PC-9 (cell line): ENCODE data around the gene ADGRL3. TPM values are rescaled to one million over a fixed set of nuclear protein-coding genes. Genes with fewer than 3 reads are reported as not detected.

Source experiments
- BruUV-seq: library from RNA; stranded (reverse); fragments of 400-500 nt; replicated peaks from 2 replicates; lab custom pipeline; 2021; lab: Mats Ljungman, UMichigan
- CTCF ChIA-PET: fragments of 300-600 bp; sonication (Branson Sonifier 250); formaldehyde crosslinking; loops from one replicate; lab custom pipeline; 2022; ENCODE audit warnings: antibody characterized with exemption; lab: Charles Lee
- POLR2A ChIA-PET: fragments of 300-600 bp; sonication (Branson Sonifier 250); formaldehyde crosslinking; loops from one replicate; lab custom pipeline; 2022; ENCODE audit warnings: antibody characterized with exemption; ENCODE audit not compliant: unreplicated experiment; lab: Charles Lee
- DNase-seq, 2 experiments: peaks; one replicate each; pipeline versions ENCODE4 v3.0.0 to v3.0.0-alpha.2; 2015 to 2022; ENCODE audit warnings: mixed read lengths in 1 of 2
- H2AFZ ChIP-seq: fragments of 200-600 bp; sonication (generic); 2 replicates; pipeline ENCODE4 v1.8.1; 2017; ENCODE audit warnings: antibody characterized with exemption
- H3F3A ChIP-seq: fragments of 200-600 bp; sonication (generic); 2 replicates; pipeline ENCODE4 v1.8.1; 2017; ENCODE audit warnings: antibody characterized with exemption, mild to moderate bottlenecking, low read depth; ENCODE audit not compliant: insufficient read depth
- H3K27ac ChIP-seq: fragments of 200-600 bp; sonication (generic); 2 replicates; pipeline ENCODE4 v1.6.1; 2016; ENCODE audit warnings: mixed run types
- H3K27me3 ChIP-seq: fragments of 200-600 bp; sonication (generic); 2 replicates; pipeline ENCODE4 v1.6.1; 2016; ENCODE audit warnings: low read depth, mixed run types; ENCODE audit not compliant: insufficient read depth
- H3K36me3 ChIP-seq: fragments of 200-600 bp; sonication (generic); 2 replicates; pipeline ENCODE4 v1.6.1; 2016; ENCODE audit warnings: low read depth, mixed run types
- H3K4me1 ChIP-seq: fragments of 200-600 bp; sonication (generic); replicated peaks from 2 replicates; pipeline ENCODE4 v1.6.1; 2016; ENCODE audit warnings: mixed run types; ENCODE audit not compliant: insufficient read depth
- H3K4me2 ChIP-seq: fragments of 200-600 bp; sonication (generic); 2 replicates; pipeline ENCODE4 v1.6.1; 2017; ENCODE audit warnings: mixed run types
- H3K4me3 ChIP-seq: fragments of 200-600 bp; sonication (generic); 2 replicates; pipeline ENCODE4 v1.6.1; 2016; ENCODE audit warnings: mixed run types
- H3K79me2 ChIP-seq: fragments of 200-600 bp; sonication (generic); 2 replicates; pipeline ENCODE4 v1.6.1; 2017; ENCODE audit warnings: low read depth, mixed run types
- H3K9me2 ChIP-seq: fragments of 200-600 bp; sonication (generic); 2 replicates; pipeline ENCODE4 v1.8.1; 2017; ENCODE audit warnings: mild to moderate bottlenecking; ENCODE audit not compliant: insufficient read depth
- H3K9me3 ChIP-seq: fragments of 200-600 bp; sonication (generic); 2 replicates; pipeline ENCODE4 v1.8.1; 2016; ENCODE audit warnings: low read depth; ENCODE audit not compliant: insufficient read depth
- H4K20me1 ChIP-seq: fragments of 200-600 bp; sonication (generic); 2 replicates; pipeline ENCODE4 v1.8.1; 2017; ENCODE audit not compliant: insufficient read depth
- EZH2 ChIP-seq: fragments of 200-600 bp; sonication (generic); IDR thresholded peaks from 2 replicates; pipeline ENCODE4 v1.8.0; 2017; ENCODE audit warnings: antibody characterized with exemption, low read depth
- intact Hi-C: fragments of 100-400 bp; cut with micrococcal nuclease; formaldehyde crosslinking; loops from one replicate; pipeline ENCODE4 v1.10.0; 2022; ENCODE audit not compliant: unreplicated experiment
- total RNA-seq: library from RNA; stranded (reverse); gene quantifications from 2 replicates; pipeline ENCODE4 v1.2.3, GENCODE V29; 2021
- TF ChIP-seq, protein P1 (sequence below): fragments of 200-600 bp; sonication (generic); conservative IDR thresholded peaks from 2 replicates; pipeline ENCODE4 v1.6.1; 2017; ENCODE audit warnings: mixed run types, antibody characterized with exemption, mild to moderate bottlenecking, moderate library complexity

ADGRL3 gene
- total RNA-seq, 1 experiment from 2014 or later: 1.6 TPM

- DNase-seq: no peak
- CTCF ChIA-PET: no interaction called here
- H3F3A ChIP-seq: no peaks in the 10 kb centered on the region
- H3K79me2 ChIP-seq: no peaks in the 10 kb centered on the region
- H3K9me2 ChIP-seq: no peaks in the 10 kb centered on the region
- H3K36me3 ChIP-seq: no peaks in the 10 kb centered on the region
- no peaks in the 10 kb centered on the region for H3K4me1 ChIP-seq
- H2AFZ ChIP-seq: no peak overlapping the region
- no peaks in the 10 kb centered on the region for H4K20me1 ChIP-seq
- BruUV-seq: no TSS peak
- H3K27ac ChIP-seq: no peak overlapping the region
- no peaks in the 10 kb centered on the region for H3K27me3 ChIP-seq
- no peak overlapping the region for H3K4me3 ChIP-seq
- intact Hi-C loops: no loop called here
- POLR2A ChIA-PET: no interaction called here
- no peaks in the 10 kb centered on the region for H3K9me3 ChIP-seq
- TF ChIP-seq, protein P1, sequence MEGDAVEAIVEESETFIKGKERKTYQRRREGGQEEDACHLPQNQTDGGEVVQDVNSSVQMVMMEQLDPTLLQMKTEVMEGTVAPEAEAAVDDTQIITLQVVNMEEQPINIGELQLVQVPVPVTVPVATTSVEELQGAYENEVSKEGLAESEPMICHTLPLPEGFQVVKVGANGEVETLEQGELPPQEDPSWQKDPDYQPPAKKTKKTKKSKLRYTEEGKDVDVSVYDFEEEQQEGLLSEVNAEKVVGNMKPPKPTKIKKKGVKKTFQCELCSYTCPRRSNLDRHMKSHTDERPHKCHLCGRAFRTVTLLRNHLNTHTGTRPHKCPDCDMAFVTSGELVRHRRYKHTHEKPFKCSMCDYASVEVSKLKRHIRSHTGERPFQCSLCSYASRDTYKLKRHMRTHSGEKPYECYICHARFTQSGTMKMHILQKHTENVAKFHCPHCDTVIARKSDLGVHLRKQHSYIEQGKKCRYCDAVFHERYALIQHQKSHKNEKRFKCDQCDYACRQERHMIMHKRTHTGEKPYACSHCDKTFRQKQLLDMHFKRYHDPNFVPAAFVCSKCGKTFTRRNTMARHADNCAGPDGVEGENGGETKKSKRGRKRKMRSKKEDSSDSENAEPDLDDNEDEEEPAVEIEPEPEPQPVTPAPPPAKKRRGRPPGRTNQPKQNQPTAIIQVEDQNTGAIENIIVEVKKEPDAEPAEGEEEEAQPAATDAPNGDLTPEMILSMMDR: no peak
- TF ChIP-seq EZH2: no peak
- H3K4me2 ChIP-seq: no peak overlapping the region
Measured at GRCh38 chr4:61531188-61531587, 331.1 kb downstream of the ADGRL3 start.

DNA sequence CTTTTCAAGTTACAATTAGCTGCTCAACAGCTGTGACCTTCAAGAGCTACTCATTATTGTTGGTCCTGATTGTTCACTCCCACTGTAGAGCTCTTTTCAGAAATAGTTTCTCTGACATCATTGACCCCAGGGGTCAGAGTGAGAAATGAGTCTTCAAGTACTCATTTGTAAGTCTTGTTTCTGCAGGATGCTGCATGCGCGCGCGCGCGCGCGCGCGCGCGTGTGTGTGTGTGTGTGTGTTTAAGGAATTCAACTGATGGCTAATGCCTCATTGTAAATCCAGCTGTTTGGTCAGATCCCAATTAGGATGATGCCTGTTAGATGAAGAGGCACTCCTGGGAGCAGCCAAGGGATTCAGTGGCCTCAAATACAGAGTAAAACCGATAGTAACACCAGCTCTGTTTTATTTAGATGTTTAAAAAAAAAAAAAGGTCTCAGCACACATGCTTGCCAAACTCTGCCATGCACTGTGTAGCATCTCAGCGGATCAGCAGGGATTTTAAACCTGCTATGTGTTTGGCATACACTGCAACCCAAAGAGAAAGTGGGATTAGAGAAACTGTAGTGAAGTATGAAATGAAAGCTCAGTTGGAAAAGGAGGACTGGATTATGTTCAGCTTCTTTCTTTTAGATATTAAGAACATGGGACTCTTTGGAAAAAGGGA is 332.3 kb downstream of the ADGRL3 start:
- no peaks in the 10 kb centered on the region for H3K9me3 ChIP-seq
- H3K79me2 ChIP-seq: no peaks in the 10 kb centered on the region
- H3K27me3 ChIP-seq: no peaks in the 10 kb centered on the region
- no peak overlapping the region for H3K4me2 ChIP-seq
- no peaks in the 10 kb centered on the region for H3K36me3 ChIP-seq
- no peak overlapping the region for H2AFZ ChIP-seq
- H3K27ac ChIP-seq: no peak overlapping the region
- H3K4me3 ChIP-seq: no peak overlapping the region
- ChIA-PET CTCF (no interaction called here), POLR2A (interaction anchor here (0.6 kb wide), 1 partner anchor 127 kb away, joined by 8 read pairs; no protein-coding TSS in a partner anchor)
- BruUV-seq: no TSS peak
- no peaks in the 10 kb centered on the region for H4K20me1 ChIP-seq
- H3F3A ChIP-seq: no peaks in the 10 kb centered on the region
- no peaks in the 10 kb centered on the region for H3K9me2 ChIP-seq
- DNase-seq: no peak
- TF ChIP-seq, protein P1: no peak
- TF ChIP-seq EZH2: no peak
- intact Hi-C loops: no loop called here
- no peaks in the 10 kb centered on the region for H3K4me1 ChIP-seq

DNA sequence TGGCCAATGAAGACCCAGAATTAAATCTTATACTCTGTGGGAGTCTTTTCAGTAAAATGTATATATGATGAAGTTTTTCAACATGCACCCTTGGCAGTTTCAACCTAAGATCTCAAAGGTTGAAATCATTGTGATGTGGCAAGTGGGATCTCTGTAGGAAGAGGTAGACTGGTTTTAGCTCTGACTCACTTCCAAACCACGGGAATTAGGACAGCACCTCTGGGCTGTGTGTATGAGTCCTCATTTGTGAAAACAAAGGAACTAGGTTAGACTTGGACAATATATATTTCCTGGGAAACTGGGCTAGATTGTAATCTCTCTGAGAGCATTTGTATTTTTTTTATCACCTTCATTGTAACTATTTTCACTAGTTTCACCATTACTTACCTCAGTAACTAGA is 333.0 kb downstream of the ADGRL3 start:
- Histone ChIP-seq H3K27ac (no peak overlapping the region), H3K9me2 (no peaks in the 10 kb centered on the region), H3K4me2 (no peak overlapping the region), H3K9me3 (no peaks in the 10 kb centered on the region), H3K4me3 (no peak overlapping the region), H3K79me2 (no peaks in the 10 kb centered on the region), H3K4me1 (no peaks in the 10 kb centered on the region), H3K36me3 (no peaks in the 10 kb centered on the region), H3F3A (no peaks in the 10 kb centered on the region), H2AFZ (no peak overlapping the region), H4K20me1 (no peaks in the 10 kb centered on the region), H3K27me3 (no peaks in the 10 kb centered on the region)
- POLR2A ChIA-PET: no interaction called here
- BruUV-seq: no TSS peak
- CTCF ChIA-PET: no interaction called here
- peak in 1 of 2 experiments; percentile 38 for DNase-seq
- no peak for TF ChIP-seq EZH2
- TF ChIP-seq, protein P1: no peak
- intact Hi-C loops: no loop called here
